ENCODE results near the gene ST3GAL3.
A peak's percentile ranks its signal among the peaks of the same experiment; 100 is the strongest.

ST3GAL3 gene

DNA sequence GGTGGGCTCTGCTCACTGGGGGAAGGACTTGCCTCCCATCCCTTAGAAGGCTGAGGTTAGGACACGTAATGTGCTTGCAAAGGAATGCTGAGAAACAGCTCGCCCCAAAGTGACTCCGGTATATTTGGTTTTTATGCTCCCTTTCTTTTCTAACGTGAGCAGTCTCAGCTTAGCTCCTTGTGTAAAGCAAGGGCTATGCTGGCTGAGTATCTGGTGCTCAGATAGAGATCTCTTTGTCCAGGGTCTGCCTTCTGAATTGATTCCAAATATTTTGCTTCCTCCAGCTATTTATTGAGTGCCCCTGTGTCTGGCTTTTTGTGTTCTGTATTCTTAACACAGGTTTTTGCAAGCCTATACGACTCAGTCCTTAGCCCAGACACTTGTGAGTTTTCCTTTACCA lies 131.7 kb downstream of the ST3GAL3 start:
- DNase-seq (ENCODE audit: low spot score) = no peak
- Histone ChIP-seq H2AFZ (ENCODE audit: low read length) (no peak overlapping the region), H4K8ac (ENCODE audit: low read depth, low read length) (no peak overlapping the region), H3K27ac (replicated peaks; ENCODE audit: low read length) (no peak overlapping the region), H2BK120ac (ENCODE audit: low read depth, low read length) (no peak overlapping the region), H3K4ac (ENCODE audit: low read length) (no peak overlapping the region), H3K23ac (ENCODE audit: low read depth, low read length, poor library complexity) (no peak overlapping the region), H2AK5ac (ENCODE audit: low read depth, low read length) (no peak overlapping the region), H3K27me3 (ENCODE audit: control insufficient read depth in 3 of 3, insufficient read depth in 3 of 3, low read depth in 1 of 3, low read length in 3 of 3) (no peaks in the 10 kb centered on the region), H3K36me3 (replicated peaks in 1 of 2; ENCODE audit: control insufficient read depth in 2 of 2, insufficient read depth in 2 of 2, low read length in 2 of 2) (peaks cover 13 to 56% of the 10 kb centered on the region in 2 donors), H3K18ac (ENCODE audit: low read length) (no peak overlapping the region), H3K14ac (ENCODE audit: low read length) (no peak overlapping the region), H2BK12ac (ENCODE audit: low read length) (peak overlapping the region; percentile 51), H3K4me2 (ENCODE audit: insufficient read depth, low read length, poor library complexity, severe bottlenecking) (no peak overlapping the region), H3K9ac (ENCODE audit: low read depth, low read length, poor library complexity) (no peak overlapping the region), H2BK5ac (ENCODE audit: low read length) (no peak overlapping the region), H4K91ac (ENCODE audit: low read depth, low read length, poor library complexity) (no peak overlapping the region), H3K4me1 (ENCODE audit: control insufficient read depth in 2 of 2, insufficient read depth in 1 of 2, low read depth in 1 of 2, low read length in 2 of 2) (peaks cover 0 to 1% of the 10 kb centered on the region in 2 donors), H2BK15ac (ENCODE audit: low read length) (no peak overlapping the region), H3K4me3 (ENCODE audit: low read length in 2 of 2) (no peak overlapping the region), H3K9me3 (replicated peaks in 1 of 2; ENCODE audit: control insufficient read depth in 2 of 2, insufficient read depth in 1 of 2, low read depth in 1 of 2, low read length in 2 of 2) (peaks cover 3 to 19% of the 10 kb centered on the region in 2 donors), H3K79me1 (ENCODE audit: low read depth, low read length) (no peaks in the 10 kb centered on the region)
- no CpG with 5 or more reads among the region's 5 CpGs for WGBS, 2 donors (ENCODE audit: extremely low coverage in 2 of 2, insufficient read length in 2 of 2, insufficient replicate concordance in 1 of 2)

DNA sequence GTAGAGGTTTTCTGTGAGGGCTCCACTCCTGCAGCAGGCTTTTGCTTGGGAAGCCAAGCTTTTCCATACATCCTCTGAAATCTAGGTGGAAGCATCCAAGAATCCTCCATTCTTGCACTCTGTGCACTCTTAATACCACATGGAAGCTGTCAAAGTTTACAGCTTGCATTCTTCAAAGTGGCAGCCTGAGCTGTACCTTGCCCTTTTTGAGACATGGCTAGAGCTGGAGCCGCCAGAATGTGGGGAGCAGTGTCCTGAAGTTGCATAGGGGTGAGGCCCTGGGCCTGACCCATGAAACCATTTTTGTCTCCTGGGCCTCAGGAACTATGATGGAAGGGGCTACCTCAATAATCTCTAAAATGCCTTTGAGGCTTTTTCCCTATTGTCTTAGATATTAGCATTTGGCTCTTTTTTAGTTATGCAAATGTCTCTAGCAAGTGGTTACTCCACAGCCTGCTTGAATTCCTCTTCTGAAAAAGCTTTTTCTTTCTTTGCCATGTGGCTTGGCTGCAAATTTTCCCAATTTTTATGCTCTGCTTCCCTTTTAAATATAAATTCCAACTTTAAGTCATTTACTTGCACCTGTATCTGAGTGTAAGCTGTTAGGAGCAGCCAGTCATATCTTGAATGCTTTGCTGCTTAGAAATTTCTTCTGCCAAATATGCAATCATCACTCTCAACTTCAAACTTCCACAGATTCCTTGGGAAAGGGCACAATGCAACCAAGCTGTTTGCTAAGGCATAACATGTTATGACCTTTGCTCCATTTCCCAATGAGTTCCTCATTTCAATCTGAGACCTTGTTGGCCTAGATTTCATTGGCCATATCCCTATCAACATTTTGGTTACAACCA lies 134.2 kb downstream of the ST3GAL3 start:
- no peak overlapping the region for H2BK12ac ChIP-seq (ENCODE audit: low read length)
- H2AK5ac ChIP-seq (ENCODE audit: low read depth, low read length) = no peak overlapping the region
- H3K18ac ChIP-seq (ENCODE audit: low read length) = no peak overlapping the region
- no peaks in the 10 kb centered on the region for H3K79me1 ChIP-seq (ENCODE audit: low read depth, low read length)
- no peak overlapping the region for H3K23ac ChIP-seq (ENCODE audit: low read depth, low read length, poor library complexity)
- H3K14ac ChIP-seq (ENCODE audit: low read length) = no peak overlapping the region
- H3K9me3 ChIP-seq (replicated peaks in 1 of 2; ENCODE audit: control insufficient read depth in 2 of 2, insufficient read depth in 1 of 2, low read depth in 1 of 2, low read length in 2 of 2) = peaks cover 3 to 20% of the 10 kb centered on the region in 2 donors
- H4K91ac ChIP-seq (ENCODE audit: low read depth, low read length, poor library complexity) = no peak overlapping the region
- no peak overlapping the region for H3K27ac ChIP-seq (replicated peaks; ENCODE audit: low read length)
- no CpG with 5 or more reads among the region's 1 CpG for WGBS, 2 donors (ENCODE audit: extremely low coverage in 2 of 2, insufficient read length in 2 of 2, insufficient replicate concordance in 1 of 2)
- no peak overlapping the region for H3K4ac ChIP-seq (ENCODE audit: low read length)
- H3K4me1 ChIP-seq (ENCODE audit: control insufficient read depth in 2 of 2, insufficient read depth in 1 of 2, low read depth in 1 of 2, low read length in 2 of 2) = no peaks in the 10 kb centered on the region
- H4K8ac ChIP-seq (ENCODE audit: low read depth, low read length) = no peak overlapping the region
- no peak overlapping the region for H2AFZ ChIP-seq (ENCODE audit: low read length)
- no peak for DNase-seq (ENCODE audit: low spot score)
- H3K27me3 ChIP-seq (ENCODE audit: control insufficient read depth in 3 of 3, insufficient read depth in 3 of 3, low read depth in 1 of 3, low read length in 3 of 3) = no peaks in the 10 kb centered on the region
- no peak overlapping the region for H2BK5ac ChIP-seq (ENCODE audit: low read length)
- H2BK15ac ChIP-seq (ENCODE audit: low read length) = no peak overlapping the region
- H3K4me2 ChIP-seq (ENCODE audit: insufficient read depth, low read length, poor library complexity, severe bottlenecking) = no peak overlapping the region
- no peak overlapping the region for H2BK120ac ChIP-seq (ENCODE audit: low read depth, low read length)
- H3K9ac ChIP-seq (ENCODE audit: low read depth, low read length, poor library complexity) = no peak overlapping the region
- peaks cover 9 to 51% of the 10 kb centered on the region in 2 donors for H3K36me3 ChIP-seq (replicated peaks in 1 of 2; ENCODE audit: control insufficient read depth in 2 of 2, insufficient read depth in 2 of 2, low read length in 2 of 2)
- H3K4me3 ChIP-seq (ENCODE audit: low read length in 2 of 2) = no peak overlapping the region

DNA sequence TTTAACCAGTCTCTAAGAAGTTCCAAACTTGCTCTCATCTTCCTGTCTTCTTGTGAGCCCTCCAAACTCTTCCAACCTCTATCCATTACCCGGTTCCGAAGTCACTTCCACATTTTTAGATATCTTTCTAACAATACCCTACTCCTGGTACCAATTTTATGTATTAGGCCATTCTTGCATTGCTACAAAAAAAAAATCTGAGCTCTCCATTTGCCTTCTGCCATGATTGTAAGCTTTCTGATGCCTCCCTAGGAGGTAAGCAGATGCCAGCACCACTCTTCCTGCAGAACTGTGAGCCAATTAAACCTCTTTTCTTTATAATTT lies 134.8 kb downstream of the ST3GAL3 start:
- Histone ChIP-seq H3K9ac (ENCODE audit: low read depth, low read length, poor library complexity) (no peak overlapping the region), H3K27me3 (ENCODE audit: control insufficient read depth in 3 of 3, insufficient read depth in 3 of 3, low read depth in 1 of 3, low read length in 3 of 3) (no peaks in the 10 kb centered on the region), H3K79me1 (ENCODE audit: low read depth, low read length) (no peaks in the 10 kb centered on the region), H4K8ac (ENCODE audit: low read depth, low read length) (no peak overlapping the region), H3K4me1 (ENCODE audit: control insufficient read depth in 2 of 2, insufficient read depth in 1 of 2, low read depth in 1 of 2, low read length in 2 of 2) (no peaks in the 10 kb centered on the region), H3K4me3 (ENCODE audit: low read length in 2 of 2) (no peak overlapping the region), H3K9me3 (replicated peaks in 1 of 2; ENCODE audit: control insufficient read depth in 2 of 2, insufficient read depth in 1 of 2, low read depth in 1 of 2, low read length in 2 of 2) (peaks cover 3 to 20% of the 10 kb centered on the region in 2 donors), H3K27ac (replicated peaks; ENCODE audit: low read length) (no peak overlapping the region), H3K14ac (ENCODE audit: low read length) (no peak overlapping the region), H2AFZ (ENCODE audit: low read length) (no peak overlapping the region), H3K4ac (ENCODE audit: low read length) (no peak overlapping the region), H4K91ac (ENCODE audit: low read depth, low read length, poor library complexity) (no peak overlapping the region), H2BK120ac (ENCODE audit: low read depth, low read length) (no peak overlapping the region), H2AK5ac (ENCODE audit: low read depth, low read length) (no peak overlapping the region), H3K4me2 (ENCODE audit: insufficient read depth, low read length, poor library complexity, severe bottlenecking) (no peak overlapping the region), H2BK5ac (ENCODE audit: low read length) (no peak overlapping the region), H3K23ac (ENCODE audit: low read depth, low read length, poor library complexity) (no peak overlapping the region), H3K18ac (ENCODE audit: low read length) (no peak overlapping the region), H2BK12ac (ENCODE audit: low read length) (no peak overlapping the region), H3K36me3 (replicated peaks in 1 of 2; ENCODE audit: control insufficient read depth in 2 of 2, insufficient read depth in 2 of 2, low read length in 2 of 2) (peaks cover 9 to 51% of the 10 kb centered on the region in 2 donors), H2BK15ac (ENCODE audit: low read length) (no peak overlapping the region)
- DNase-seq (ENCODE audit: low spot score) = no peak
- WGBS, 2 donors (ENCODE audit: extremely low coverage in 2 of 2, insufficient read length in 2 of 2, insufficient replicate concordance in 1 of 2) = no CpG with 5 or more reads among the region's 2 CpGs

DNA sequence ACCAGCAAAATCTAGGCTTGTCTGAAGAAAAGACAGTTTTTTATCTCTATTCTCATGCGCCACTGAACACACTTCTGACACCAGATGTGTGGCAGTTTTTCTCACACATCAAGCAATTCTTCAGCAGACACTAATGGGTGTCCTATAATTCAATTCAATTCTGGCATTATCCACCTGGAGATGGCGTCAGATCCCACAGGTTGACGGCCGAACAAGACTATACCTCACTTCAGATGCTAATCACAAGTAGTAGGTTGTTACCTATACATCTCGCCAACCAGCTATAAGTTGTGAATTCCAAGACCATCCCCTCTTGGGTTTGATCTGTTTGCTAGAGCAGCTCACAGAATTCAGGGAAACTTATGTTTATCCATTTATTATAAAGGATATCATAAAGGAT lies 136.3 kb downstream of the ST3GAL3 start:
- Histone ChIP-seq H2AFZ (ENCODE audit: low read length) (no peak overlapping the region), H4K8ac (ENCODE audit: low read depth, low read length) (no peak overlapping the region), H3K4me1 (ENCODE audit: control insufficient read depth in 2 of 2, insufficient read depth in 1 of 2, low read depth in 1 of 2, low read length in 2 of 2) (no peaks in the 10 kb centered on the region), H3K18ac (ENCODE audit: low read length) (no peak overlapping the region), H4K91ac (ENCODE audit: low read depth, low read length, poor library complexity) (no peak overlapping the region), H3K4me2 (ENCODE audit: insufficient read depth, low read length, poor library complexity, severe bottlenecking) (no peak overlapping the region), H2BK120ac (ENCODE audit: low read depth, low read length) (no peak overlapping the region), H3K9ac (ENCODE audit: low read depth, low read length, poor library complexity) (no peak overlapping the region), H3K4ac (ENCODE audit: low read length) (no peak overlapping the region), H2AK5ac (ENCODE audit: low read depth, low read length) (no peak overlapping the region), H3K4me3 (ENCODE audit: low read length in 2 of 2) (no peak overlapping the region), H2BK5ac (ENCODE audit: low read length) (no peak overlapping the region), H3K23ac (ENCODE audit: low read depth, low read length, poor library complexity) (no peak overlapping the region), H2BK15ac (ENCODE audit: low read length) (no peak overlapping the region), H3K36me3 (replicated peaks in 1 of 2; ENCODE audit: control insufficient read depth in 2 of 2, insufficient read depth in 2 of 2, low read length in 2 of 2) (peaks cover 5 to 44% of the 10 kb centered on the region in 2 donors), H3K79me1 (ENCODE audit: low read depth, low read length) (no peaks in the 10 kb centered on the region), H3K27me3 (ENCODE audit: control insufficient read depth in 3 of 3, insufficient read depth in 3 of 3, low read depth in 1 of 3, low read length in 3 of 3) (no peaks in the 10 kb centered on the region), H2BK12ac (ENCODE audit: low read length) (no peak overlapping the region), H3K27ac (replicated peaks; ENCODE audit: low read length) (no peak overlapping the region), H3K14ac (ENCODE audit: low read length) (no peak overlapping the region), H3K9me3 (replicated peaks in 1 of 2; ENCODE audit: control insufficient read depth in 2 of 2, insufficient read depth in 1 of 2, low read depth in 1 of 2, low read length in 2 of 2) (peaks cover 3 to 22% of the 10 kb centered on the region in 2 donors)
- WGBS, 2 donors (ENCODE audit: extremely low coverage in 2 of 2, insufficient read length in 2 of 2, insufficient replicate concordance in 1 of 2) = no CpG with 5 or more reads among the region's 5 CpGs
- DNase-seq (ENCODE audit: low spot score) = no peak
